ENCODE data around the gene DMBT1.

GRCh38 chr10:122570920-122571319 lies 10.4 kb downstream of the DMBT1 start:
- TF ChIP-seq POLR2A (IDR thresholded peaks at IDR 0.05) (no peak), CTCF (IDR thresholded peaks at IDR 0.05) (no peak), POLR2AphosphoS5 (IDR thresholded peaks at IDR 0.05) (no peak), EP300 (IDR thresholded peaks at IDR 0.05) (no peak)

Measured in stomach (tissue), 4 donors.